HEK293T (cell line): Measurements from ENCODE around the gene ITGAV.

Experiments
- CTCF ChIA-PET: fragments of 350-600 bp; formaldehyde crosslinking; extraction: SDS; loops from one replicate; lab custom pipeline; 2021; ENCODE audit warnings: antibody characterized with exemption, inconsistent platforms; lab: Yijun Ruan, JAX
- POLR2A ChIA-PET: fragments of 350-600 bp; formaldehyde crosslinking; extraction: SDS; loops from one replicate; lab custom pipeline; 2020; ENCODE audit warnings: antibody characterized with exemption, inconsistent platforms; lab: Yijun Ruan, JAX
- DNase-seq: peaks from one replicate; pipeline ENCODE4 v3.0.0; 2012; ENCODE audit warnings: mixed read lengths; ENCODE audit errors: extremely low spot score
- ARNT ChIP-seq: fragments of 450-650 bp; IDR thresholded peaks from 2 replicates; pipeline ENCODE4 v1.6.1; 2017; ENCODE audit warnings: mild to moderate bottlenecking
- BHLHE40 ChIP-seq: fragments of 450-650 bp; IDR thresholded peaks from 2 replicates; pipeline ENCODE4 v1.6.1; 2016; ENCODE audit warnings: mild to moderate bottlenecking, moderate library complexity, borderline replicate concordance
- CTBP1 ChIP-seq: fragments of 450-650 bp; IDR thresholded peaks from 2 replicates; pipeline ENCODE4 v1.6.1; 2016; ENCODE audit warnings: borderline replicate concordance
- ELF4 ChIP-seq: fragments of 450-650 bp; IDR thresholded peaks from 2 replicates; pipeline ENCODE4 v1.6.1; 2017; ENCODE audit warnings: antibody characterized with exemption
- FOXA1 ChIP-seq: fragments of 450-650 bp; IDR thresholded peaks from 2 replicates; pipeline ENCODE4 v1.6.1; 2016; ENCODE audit warnings: mild to moderate bottlenecking
- FOXK2 ChIP-seq: fragments of 450-650 bp; IDR thresholded peaks from 2 replicates; pipeline ENCODE4 v1.6.1; 2016; ENCODE audit warnings: mild to moderate bottlenecking
- FOXM1 ChIP-seq: fragments of 450-650 bp; IDR thresholded peaks from 2 replicates; pipeline ENCODE4 v1.6.1; 2017; ENCODE audit warnings: mild to moderate bottlenecking, borderline replicate concordance
- HDGF ChIP-seq: fragments of 450-650 bp; IDR thresholded peaks from 2 replicates; pipeline ENCODE4 v1.6.1; 2017; ENCODE audit warnings: antibody characterized with exemption, borderline replicate concordance
- L3MBTL2 ChIP-seq: fragments of 450-650 bp; conservative IDR thresholded peaks from 2 replicates; pipeline ENCODE4 v1.6.1; 2016; ENCODE audit warnings: mild to moderate bottlenecking
- LEF1 ChIP-seq: fragments of 450-650 bp; IDR thresholded peaks from 2 replicates; pipeline ENCODE4 v1.6.1; 2017; ENCODE audit warnings: mild to moderate bottlenecking, borderline replicate concordance
- NFRKB ChIP-seq: fragments of 450-650 bp; IDR thresholded peaks from 2 replicates; pipeline ENCODE4 v1.6.1; 2016; ENCODE audit warnings: mild to moderate bottlenecking, moderate library complexity
- SP1 ChIP-seq: fragments of 450-650 bp; IDR thresholded peaks from 2 replicates; pipeline ENCODE4 v1.6.1; 2017
- SUZ12 ChIP-seq: fragments of 450-650 bp; IDR thresholded peaks from 2 replicates; pipeline ENCODE4 v1.6.1; 2016; ENCODE audit warnings: mild to moderate bottlenecking
- TARDBP ChIP-seq: fragments of 450-650 bp; IDR thresholded peaks from 2 replicates; pipeline ENCODE4 v1.6.1; 2016
- ZNF384 ChIP-seq: fragments of 450-650 bp; IDR thresholded peaks from 2 replicates; pipeline ENCODE4 v1.6.1; 2016
- TF ChIP-seq, protein P1 (sequence below): fragments of 450-650 bp; IDR thresholded peaks from 2 replicates; pipeline ENCODE4 v1.6.1; 2016

ITGAV gene

DNA sequence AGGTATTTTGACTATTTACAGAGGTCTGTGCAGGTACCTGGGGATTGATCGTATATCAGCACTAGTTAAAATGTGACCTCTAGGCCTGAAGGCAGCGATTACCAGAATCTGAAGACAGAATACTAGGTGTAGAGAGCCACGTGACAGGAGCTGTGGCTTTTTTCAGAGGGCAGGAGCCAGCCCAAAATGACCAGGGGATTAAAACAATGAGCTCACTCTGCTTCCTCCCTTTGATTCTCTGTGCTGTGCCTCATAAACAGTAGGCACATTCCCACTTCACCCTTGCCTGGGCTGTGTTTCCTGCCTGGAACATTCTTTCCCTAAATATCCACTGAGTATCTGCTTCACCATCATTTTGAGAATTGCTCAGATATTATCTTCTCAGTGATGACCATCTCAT, 15.2 kb downstream of the ITGAV start:
- no peak for TF ChIP-seq ZNF384
- CTCF ChIA-PET: no interaction called here
- POLR2A ChIA-PET: interaction anchor here (1.3 kb wide), 1 partner anchor 15 kb away, joined by 7 read pairs; the partner anchor contains the start of gene ITGAV
- no peak for DNase-seq

DNA sequence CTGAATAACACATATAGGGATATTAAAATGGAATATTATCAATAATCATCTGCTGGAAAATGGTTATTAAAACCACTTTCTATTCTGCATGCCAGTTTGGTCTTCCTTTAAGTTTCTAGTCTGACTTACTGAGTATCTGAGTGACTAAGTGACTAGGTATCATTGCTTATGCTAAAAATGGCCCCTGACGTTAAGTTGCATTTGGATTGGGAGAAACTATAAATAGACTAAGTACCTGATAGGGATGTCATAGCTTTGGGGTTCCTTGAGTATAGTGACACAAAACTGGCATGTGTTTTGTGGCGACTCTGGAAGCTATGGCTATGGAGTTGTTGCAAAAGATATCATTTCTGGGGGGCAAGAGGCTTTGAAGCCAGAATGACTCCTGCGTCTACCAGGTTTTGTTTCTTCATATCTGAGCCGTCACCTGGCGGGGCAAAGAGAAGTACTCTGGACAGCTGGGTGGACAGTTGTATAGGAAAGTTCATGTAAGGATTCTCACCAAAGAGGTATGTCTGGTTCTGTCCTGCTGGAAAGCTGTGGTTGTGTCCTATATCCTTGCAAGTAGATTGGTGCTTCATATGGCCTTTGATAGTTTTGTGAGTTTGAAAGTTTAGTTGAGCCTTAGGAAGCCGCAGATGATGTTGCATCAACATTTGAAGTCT, 17.9 kb downstream of the ITGAV start:
- TF ChIP-seq ELF4 (no peak), L3MBTL2 (no peak), SP1 (no peak), CTBP1 (no peak), NFRKB (no peak), ARNT (no peak), BHLHE40 (no peak), SUZ12 (no peak), FOXK2 (no peak), TARDBP (no peak)
- ChIA-PET CTCF (no interaction called here), POLR2A (no interaction called here)
- no peak for DNase-seq

DNA sequence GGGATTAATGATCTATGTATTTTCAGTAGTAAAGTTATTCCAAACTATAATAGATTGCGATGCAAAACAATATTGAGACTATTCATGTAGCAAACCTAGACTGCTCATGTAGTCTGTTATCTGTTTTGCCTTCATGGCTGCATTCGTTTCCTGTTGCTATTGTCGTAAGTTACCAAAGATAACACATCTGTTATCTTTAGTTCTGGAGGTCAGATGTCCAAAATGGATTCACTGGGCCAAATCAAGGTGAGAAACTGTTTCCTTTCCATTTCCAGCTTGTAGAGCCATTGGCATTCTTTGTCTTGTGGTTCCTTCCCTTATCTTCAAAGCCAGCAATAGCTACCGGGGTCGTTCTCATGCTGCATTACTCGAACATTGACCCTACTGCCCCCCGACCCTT, 20.9 kb downstream of the ITGAV start:
- TF ChIP-seq LEF1 (no peak), ARNT (no peak), FOXK2 (no peak), ZNF384 (no peak), L3MBTL2 (no peak), CTBP1 (no peak), SP1 (no peak), ELF4 (no peak), FOXA1 (no peak), TARDBP (no peak), BHLHE40 (no peak), SUZ12 (no peak), HDGF (no peak), FOXM1 (no peak), NFRKB (no peak)
- TF ChIP-seq, protein P1, sequence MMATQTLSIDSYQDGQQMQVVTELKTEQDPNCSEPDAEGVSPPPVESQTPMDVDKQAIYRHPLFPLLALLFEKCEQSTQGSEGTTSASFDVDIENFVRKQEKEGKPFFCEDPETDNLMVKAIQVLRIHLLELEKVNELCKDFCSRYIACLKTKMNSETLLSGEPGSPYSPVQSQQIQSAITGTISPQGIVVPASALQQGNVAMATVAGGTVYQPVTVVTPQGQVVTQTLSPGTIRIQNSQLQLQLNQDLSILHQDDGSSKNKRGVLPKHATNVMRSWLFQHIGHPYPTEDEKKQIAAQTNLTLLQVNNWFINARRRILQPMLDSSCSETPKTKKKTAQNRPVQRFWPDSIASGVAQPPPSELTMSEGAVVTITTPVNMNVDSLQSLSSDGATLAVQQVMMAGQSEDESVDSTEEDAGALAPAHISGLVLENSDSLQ: no peak
- ChIA-PET POLR2A (no interaction called here), CTCF (no interaction called here)
- DNase-seq: no peak

DNA sequence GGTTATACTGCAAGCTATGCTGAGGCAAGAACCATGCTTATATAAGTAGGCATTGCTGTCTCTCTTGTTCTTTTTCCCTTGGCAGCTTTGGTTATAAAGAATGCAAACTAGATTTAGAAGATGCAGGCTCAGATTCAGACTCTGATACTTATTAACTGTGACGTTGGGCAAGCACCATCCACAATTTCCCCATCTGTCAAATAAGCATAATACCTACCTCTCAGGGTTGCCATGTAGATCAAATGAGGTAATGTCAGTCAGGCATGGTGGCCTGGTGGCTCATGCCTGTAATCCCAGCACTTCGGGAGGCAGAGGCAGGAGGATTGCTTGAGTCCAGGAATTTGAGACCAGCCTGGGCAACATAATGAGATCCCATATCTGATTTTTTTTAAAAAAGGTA, 21.7 kb downstream of the ITGAV start:
- DNase-seq: no peak

DNA sequence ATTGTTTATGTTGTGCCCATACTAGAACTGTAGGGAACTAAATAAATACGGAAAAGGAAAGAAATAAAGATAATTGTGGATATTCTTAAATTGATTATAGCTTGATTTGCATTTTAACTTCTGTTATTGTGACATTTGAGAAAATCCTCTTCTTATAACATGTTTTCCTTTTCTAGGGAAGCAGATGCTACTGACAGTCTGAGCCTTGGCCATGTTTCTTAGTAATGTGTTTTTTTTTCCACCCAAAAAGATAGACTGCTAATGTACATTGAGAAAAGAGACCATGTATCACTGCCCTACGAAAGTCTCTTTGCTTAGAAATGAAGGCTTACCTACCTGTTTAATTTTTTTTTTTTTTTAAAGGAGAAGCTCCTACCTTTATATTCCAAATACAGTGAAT, 22.2 kb downstream of the ITGAV start:
- POLR2A ChIA-PET: interaction anchor here (2.7 kb wide), 1 partner anchor 23 kb away, joined by 7 read pairs; the partner anchor contains the start of gene ITGAV
- CTCF ChIA-PET: interaction anchor here (0.6 kb wide), 1 partner anchor 348 kb away, joined by 5 read pairs; no protein-coding TSS in a partner anchor
- no peak for DNase-seq
- TF ChIP-seq FOXA1: no peak
- TF ChIP-seq CTBP1: no peak
- TF ChIP-seq BHLHE40: no peak
- no peak for TF ChIP-seq L3MBTL2
- TF ChIP-seq ARNT: no peak
- TF ChIP-seq NFRKB: no peak
- no peak for TF ChIP-seq FOXK2

More for the DNA sequence above, 21.7 kb downstream of the ITGAV start:
- TF ChIP-seq TARDBP (no peak), L3MBTL2 (no peak), CTBP1 (no peak), HDGF (no peak), ARNT (no peak), SP1 (no peak), ZNF384 (no peak), FOXM1 (no peak), ELF4 (no peak), NFRKB (no peak), SUZ12 (no peak)
- TF ChIP-seq, protein P1: no peak
- ChIA-PET POLR2A (no interaction called here), CTCF (interaction anchor here (0.6 kb wide), 1 partner anchor 349 kb away, joined by 5 read pairs; no protein-coding TSS in a partner anchor)

DNA sequence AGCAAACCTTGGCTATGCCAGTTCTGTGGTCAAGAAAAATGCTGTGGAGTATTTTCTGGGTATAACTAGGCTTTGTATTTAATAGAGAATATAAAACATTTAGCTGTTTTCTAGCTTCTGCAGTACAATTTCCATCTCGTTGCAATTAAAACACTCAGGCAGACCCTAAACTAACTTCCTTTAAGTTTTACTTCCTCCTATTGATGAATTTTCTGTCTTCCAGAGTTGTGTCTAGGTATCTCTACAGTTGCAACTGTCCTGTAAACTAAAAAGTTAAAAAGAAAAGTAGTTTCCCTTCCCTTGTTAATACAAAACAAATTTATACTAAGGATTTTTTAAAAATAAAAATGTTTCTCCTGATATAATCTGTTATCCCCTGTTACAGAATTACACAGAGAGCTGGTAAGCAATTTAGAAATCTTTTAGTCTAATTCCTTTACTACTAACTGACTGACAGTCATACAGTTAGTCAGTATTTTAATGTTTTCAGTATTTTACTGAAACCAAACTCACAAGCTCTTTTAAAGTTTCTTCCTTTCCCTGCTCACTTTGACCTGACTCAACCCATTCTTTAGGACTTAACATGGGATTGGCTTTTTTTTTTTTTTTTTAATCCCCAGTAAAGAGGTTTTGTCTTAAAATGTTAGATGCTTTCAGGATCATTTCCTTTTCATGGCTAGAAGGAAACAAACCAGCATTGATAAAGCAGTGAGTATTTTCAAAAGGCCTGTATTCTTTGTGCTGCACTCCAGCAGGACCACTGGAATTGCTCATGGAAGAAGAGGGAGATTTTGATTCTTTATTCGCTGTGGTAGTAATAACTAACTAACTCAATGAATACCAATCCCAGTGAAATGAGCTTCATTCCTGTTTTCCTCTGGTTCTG, 22.9 kb downstream of the ITGAV start:
- CTCF ChIA-PET: no interaction called here
- no peak for TF ChIP-seq SP1
- no peak for TF ChIP-seq ARNT
- TF ChIP-seq L3MBTL2: no peak
- no peak for TF ChIP-seq TARDBP
- no peak for TF ChIP-seq FOXK2
- no peak for TF ChIP-seq LEF1
- TF ChIP-seq ZNF384: no peak
- TF ChIP-seq ELF4: no peak
- TF ChIP-seq CTBP1: no peak
- TF ChIP-seq FOXM1: no peak
- no peak for TF ChIP-seq HDGF
- no peak for TF ChIP-seq NFRKB
- POLR2A ChIA-PET: interaction anchor here (2.7 kb wide), 1 partner anchor 23 kb away, joined by 7 read pairs; the partner anchor contains the start of gene ITGAV
- no peak for DNase-seq
